ENCODE measurements around the gene RASA3.
"Not testable (repeated sequence)": the region's sequence is repeated elsewhere in the genome, so short reads cannot be mapped to it uniquely, and the experiment has no call there.

RASA3 gene

GRCh38 chr13:114100446-114101357 lies 31.7 kb downstream of the RASA3 start:
- Histone ChIP-seq H3K27ac (ENCODE audit: low read length) (no peak overlapping the region), H3K9me3 (ENCODE audit: control insufficient read depth, low read depth, low read length) (no peaks in the 10 kb centered on the region), H3K27me3 (ENCODE audit: control insufficient read depth, insufficient read depth, low read length) (no peaks in the 10 kb centered on the region), H3K4me3 (ENCODE audit: low read length) (no peak overlapping the region), H3K9ac (ENCODE audit: low read length) (no peak overlapping the region), H3K4me1 (ENCODE audit: control insufficient read depth, low read depth, low read length) (no peaks in the 10 kb centered on the region), H3K36me3 (ENCODE audit: control insufficient read depth, low read depth, low read length) (no peaks in the 10 kb centered on the region)

GRCh38 chr13:114099918-114100445 lies 32.4 kb downstream of the RASA3 start:
- H3K27me3 ChIP-seq (ENCODE audit: control insufficient read depth, insufficient read depth, low read length): no peaks in the 10 kb centered on the region
- no peaks in the 10 kb centered on the region for H3K9me3 ChIP-seq (ENCODE audit: control insufficient read depth, low read depth, low read length)
- H3K4me3 ChIP-seq (ENCODE audit: low read length): no peak overlapping the region
- H3K36me3 ChIP-seq (ENCODE audit: control insufficient read depth, low read depth, low read length): no peaks in the 10 kb centered on the region
- H3K27ac ChIP-seq (ENCODE audit: low read length): no peak overlapping the region
- no peak overlapping the region for H3K9ac ChIP-seq (ENCODE audit: low read length)
- H3K4me1 ChIP-seq (ENCODE audit: control insufficient read depth, low read depth, low read length): no peaks in the 10 kb centered on the region

GRCh38 chr13:114099191-114099590 lies 33.2 kb downstream of the RASA3 start:
- Histone ChIP-seq H3K4me3 (ENCODE audit: low read length) (no peak overlapping the region), H3K4me1 (ENCODE audit: control insufficient read depth, low read depth, low read length) (no peaks in the 10 kb centered on the region), H3K27ac (ENCODE audit: low read length) (no peak overlapping the region), H3K9ac (ENCODE audit: low read length) (no peak overlapping the region), H3K9me3 (ENCODE audit: control insufficient read depth, low read depth, low read length) (no peaks in the 10 kb centered on the region), H3K36me3 (ENCODE audit: control insufficient read depth, low read depth, low read length) (no peaks in the 10 kb centered on the region), H3K27me3 (ENCODE audit: control insufficient read depth, insufficient read depth, low read length) (no peaks in the 10 kb centered on the region)

GRCh38 chr13:114098689-114099056 lies 33.8 kb downstream of the RASA3 start:
- not testable (repeated sequence) for H3K36me3 ChIP-seq (ENCODE audit: control insufficient read depth, low read depth, low read length); H3K9me3 ChIP-seq (ENCODE audit: control insufficient read depth, low read depth, low read length); H3K4me1 ChIP-seq (ENCODE audit: control insufficient read depth, low read depth, low read length); H3K9ac ChIP-seq (ENCODE audit: low read length); H3K27me3 ChIP-seq (ENCODE audit: control insufficient read depth, insufficient read depth, low read length); H3K4me3 ChIP-seq (ENCODE audit: low read length); H3K27ac ChIP-seq (ENCODE audit: low read length)

- Histone ChIP-seq H3K27me3 (ENCODE audit: control insufficient read depth, insufficient read depth, low read length) (no peaks in the 10 kb centered on the region), H3K36me3 (ENCODE audit: control insufficient read depth, low read depth, low read length) (no peaks in the 10 kb centered on the region), H3K27ac (ENCODE audit: low read length) (no peak overlapping the region), H3K9me3 (ENCODE audit: control insufficient read depth, low read depth, low read length) (no peaks in the 10 kb centered on the region), H3K4me3 (ENCODE audit: low read length) (no peak overlapping the region), H3K4me1 (ENCODE audit: control insufficient read depth, low read depth, low read length) (no peaks in the 10 kb centered on the region), H3K9ac (ENCODE audit: low read length) (no peak overlapping the region)
Observed at GRCh38 chr13:114097893-114098688, 34.3 kb downstream of the RASA3 start.

GRCh38 chr13:114097212-114097892 lies 35.1 kb downstream of the RASA3 start:
- Histone ChIP-seq H3K4me1 (ENCODE audit: control insufficient read depth, low read depth, low read length) (no peaks in the 10 kb centered on the region), H3K27ac (ENCODE audit: low read length) (no peak overlapping the region), H3K9ac (ENCODE audit: low read length) (no peak overlapping the region), H3K4me3 (ENCODE audit: low read length) (no peak overlapping the region), H3K27me3 (ENCODE audit: control insufficient read depth, insufficient read depth, low read length) (no peaks in the 10 kb centered on the region), H3K9me3 (ENCODE audit: control insufficient read depth, low read depth, low read length) (peaks cover 3% of the 10 kb centered on the region), H3K36me3 (ENCODE audit: control insufficient read depth, low read depth, low read length) (no peaks in the 10 kb centered on the region)

GRCh38 chr13:114096811-114097211 lies 35.6 kb downstream of the RASA3 start:
- no peak overlapping the region for H3K27ac ChIP-seq (ENCODE audit: low read length)
- no peak overlapping the region for H3K4me3 ChIP-seq (ENCODE audit: low read length)

GRCh38 chr13:114096031-114096485 lies 36.4 kb downstream of the RASA3 start:
- Histone ChIP-seq H3K4me3 (ENCODE audit: low read length) (no peak overlapping the region), H3K9me3 (ENCODE audit: control insufficient read depth, low read depth, low read length) (peaks cover 6% of the 10 kb centered on the region), H3K27ac (ENCODE audit: low read length) (no peak overlapping the region), H3K27me3 (ENCODE audit: control insufficient read depth, insufficient read depth, low read length) (no peaks in the 10 kb centered on the region), H3K36me3 (ENCODE audit: control insufficient read depth, low read depth, low read length) (no peaks in the 10 kb centered on the region), H3K9ac (ENCODE audit: low read length) (no peak overlapping the region), H3K4me1 (ENCODE audit: control insufficient read depth, low read depth, low read length) (no peaks in the 10 kb centered on the region)

More at GRCh38 chr13:114096811-114097211, 35.6 kb downstream of the RASA3 start:
- H3K36me3 ChIP-seq (ENCODE audit: control insufficient read depth, low read depth, low read length): no peaks in the 10 kb centered on the region
- no peaks in the 10 kb centered on the region for H3K4me1 ChIP-seq (ENCODE audit: control insufficient read depth, low read depth, low read length)
- peaks cover 3% of the 10 kb centered on the region for H3K9me3 ChIP-seq (ENCODE audit: control insufficient read depth, low read depth, low read length)
- H3K9ac ChIP-seq (ENCODE audit: low read length): no peak overlapping the region
- no peaks in the 10 kb centered on the region for H3K27me3 ChIP-seq (ENCODE audit: control insufficient read depth, insufficient read depth, low read length)

- Histone ChIP-seq H3K9me3 (ENCODE audit: control insufficient read depth, low read depth, low read length) (peaks cover 6% of the 10 kb centered on the region), H3K36me3 (ENCODE audit: control insufficient read depth, low read depth, low read length) (no peaks in the 10 kb centered on the region), H3K27me3 (ENCODE audit: control insufficient read depth, insufficient read depth, low read length) (no peaks in the 10 kb centered on the region), H3K27ac (ENCODE audit: low read length) (no peak overlapping the region), H3K4me3 (ENCODE audit: low read length) (no peak overlapping the region), H3K9ac (ENCODE audit: low read length) (no peak overlapping the region), H3K4me1 (ENCODE audit: control insufficient read depth, low read depth, low read length) (no peaks in the 10 kb centered on the region)
Observed at GRCh38 chr13:114095486-114095885, 36.9 kb downstream of the RASA3 start.

GRCh38 chr13:114093118-114093517 lies 39.3 kb downstream of the RASA3 start:
- no peaks in the 10 kb centered on the region for H3K36me3 ChIP-seq (ENCODE audit: control insufficient read depth, low read depth, low read length)
- peaks cover 6% of the 10 kb centered on the region for H3K9me3 ChIP-seq (ENCODE audit: control insufficient read depth, low read depth, low read length)

GRCh38 chr13:114092468-114092867 lies 40.0 kb downstream of the RASA3 start:
- Histone ChIP-seq H3K4me1 (ENCODE audit: control insufficient read depth, low read depth, low read length) (no peaks in the 10 kb centered on the region), H3K9me3 (ENCODE audit: control insufficient read depth, low read depth, low read length) (peaks cover 6% of the 10 kb centered on the region), H3K27ac (ENCODE audit: low read length) (no peak overlapping the region), H3K9ac (ENCODE audit: low read length) (no peak overlapping the region), H3K4me3 (ENCODE audit: low read length) (no peak overlapping the region), H3K27me3 (ENCODE audit: control insufficient read depth, insufficient read depth, low read length) (no peaks in the 10 kb centered on the region), H3K36me3 (ENCODE audit: control insufficient read depth, low read depth, low read length) (no peaks in the 10 kb centered on the region)

More at GRCh38 chr13:114093118-114093517, 39.3 kb downstream of the RASA3 start:
- Histone ChIP-seq H3K27ac (ENCODE audit: low read length) (no peak overlapping the region), H3K9ac (ENCODE audit: low read length) (no peak overlapping the region), H3K4me3 (ENCODE audit: low read length) (no peak overlapping the region), H3K27me3 (ENCODE audit: control insufficient read depth, insufficient read depth, low read length) (no peaks in the 10 kb centered on the region), H3K4me1 (ENCODE audit: control insufficient read depth, low read depth, low read length) (no peaks in the 10 kb centered on the region)
